Ascending aorta (tissue), 2 donors: ENCODE data around the gene PCGF6. TPM values are rescaled to one million over a fixed set of nuclear protein-coding genes. Genes with fewer than 3 reads are reported as not detected.

Experiments
- DNase-seq, 2 donors: peaks; one replicate each; pipeline ENCODE4 v3.0.0-alpha.2; 2019; ENCODE audit warnings: low spot score in 2 of 2
- H3K27ac ChIP-seq, 2 donors: fragments of 200-600 bp; sonication (generic); one replicate each; pipeline ENCODE4 v1.5.1; 2016 to 2017; ENCODE audit warnings: mild to moderate bottlenecking in 1 of 2
- H3K27me3 ChIP-seq: fragments of 200-600 bp; sonication (generic); one replicate; pipeline ENCODE4 v1.5.1; 2017
- H3K36me3 ChIP-seq, 2 donors: fragments of 200-600 bp; sonication (generic); one replicate each; pipeline ENCODE4 v1.5.1; 2016
- H3K4me1 ChIP-seq, 2 donors: fragments of 200-600 bp; sonication (generic); one replicate each; pipeline ENCODE4 v1.5.1; 2016 to 2017; ENCODE audit warnings: mild to moderate bottlenecking in 1 of 2
- H3K4me3 ChIP-seq, 2 donors: fragments of 200-600 bp; sonication (generic); one replicate each; pipeline ENCODE4 v1.5.1; 2016 to 2017; ENCODE audit warnings: mild to moderate bottlenecking in 1 of 2
- H3K9me3 ChIP-seq, 2 donors: fragments of 200-600 bp; sonication (generic); one replicate each; pipeline ENCODE4 v1.5.1; 2016
- CTCF ChIP-seq, 3 experiments: fragments of 200-600 bp in 2 of 3; fragments of 450-650 bp in 1 of 3; sonication (generic) in 2 of 3; IDR thresholded peaks; one replicate each; pipeline ENCODE4 v1.5.1; 2016 to 2019; ENCODE audit warnings: antibody characterized with exemption in 3 of 3, mild to moderate bottlenecking in 1 of 3, moderate library complexity in 1 of 3
- intact Hi-C: fragments of 100-400 bp; cut with DNase I; formaldehyde crosslinking; loops from one replicate; pipeline ENCODE4 v1.15.1; 2023
- total RNA-seq: library from RNA; depleted of rRNA; stranded (reverse); fragments of >200 nt; gene quantifications from one replicate; pipeline ENCODE4 v1.1.0, GENCODE V29; 2016

The PCGF6 gene
- total RNA-seq, 1 donor from 2014 or later: 9.7 TPM

- Histone ChIP-seq H3K4me3 (no peak overlapping the region), H3K36me3 (no peaks in the 10 kb centered on the region), H3K27me3 (peaks cover 7% of the 10 kb centered on the region), H3K9me3 (no peaks in the 10 kb centered on the region), H3K27ac (no peak overlapping the region), H3K4me1 (no peaks in the 10 kb centered on the region)
- TF ChIP-seq CTCF (IDR thresholded peaks at IDR 0.05): no peak
- DNase-seq: no peak
- intact Hi-C loops: no loop called here
Measured at GRCh38 chr10:103282961-103283360, 68.0 kb downstream of the PCGF6 start.

- DNase-seq: no peak
- no peaks in the 10 kb centered on the region for H3K36me3 ChIP-seq
- peaks cover 19% of the 10 kb centered on the region for H3K27me3 ChIP-seq
- H3K4me1 ChIP-seq: peaks cover 6 to 7% of the 10 kb centered on the region in 2 donors
- H3K4me3 ChIP-seq: no peak overlapping the region
- TF ChIP-seq CTCF (IDR thresholded peaks at IDR 0.05): no peak
- intact Hi-C loops: no loop called here
- no peak overlapping the region for H3K27ac ChIP-seq
- no peaks in the 10 kb centered on the region for H3K9me3 ChIP-seq
Measured at GRCh38 chr10:103281753-103282152, 69.2 kb downstream of the PCGF6 start.

- H3K4me1 ChIP-seq: peaks cover 6 to 7% of the 10 kb centered on the region in 2 donors
- no peak overlapping the region for H3K27ac ChIP-seq
- intact Hi-C loops: no loop called here
- no peak for TF ChIP-seq CTCF (IDR thresholded peaks at IDR 0.05)
- no peaks in the 10 kb centered on the region for H3K9me3 ChIP-seq
- H3K4me3 ChIP-seq: no peak overlapping the region
- no peaks in the 10 kb centered on the region for H3K36me3 ChIP-seq
- DNase-seq: no peak
- H3K27me3 ChIP-seq: peaks cover 20% of the 10 kb centered on the region
Measured at GRCh38 chr10:103280506-103280905, 70.4 kb downstream of the PCGF6 start.

- Histone ChIP-seq H3K4me3 (no peak overlapping the region), H3K9me3 (no peaks in the 10 kb centered on the region), H3K27ac (no peak overlapping the region), H3K4me1 (peaks cover 6 to 7% of the 10 kb centered on the region in 2 donors), H3K27me3 (peaks cover 20% of the 10 kb centered on the region), H3K36me3 (no peaks in the 10 kb centered on the region)
- DNase-seq: no peak
- TF ChIP-seq CTCF (IDR thresholded peaks at IDR 0.05): no peak
- intact Hi-C loops: no loop called here
Measured at GRCh38 chr10:103280031-103280430, 70.9 kb downstream of the PCGF6 start.

GRCh38 chr10:103278862-103279298 is 72.1 kb downstream of the PCGF6 start:
- H3K27ac ChIP-seq: no peak overlapping the region
- DNase-seq: no peak
- H3K27me3 ChIP-seq: peaks cover 20% of the 10 kb centered on the region
- no peak overlapping the region for H3K4me3 ChIP-seq
- no peaks in the 10 kb centered on the region for H3K36me3 ChIP-seq
- no peak for TF ChIP-seq CTCF (IDR thresholded peaks at IDR 0.05)
- intact Hi-C loops: no loop called here
- H3K9me3 ChIP-seq: no peaks in the 10 kb centered on the region
- H3K4me1 ChIP-seq: peaks cover 7% of the 10 kb centered on the region in 2 donors

GRCh38 chr10:103278537-103278823 is 72.5 kb downstream of the PCGF6 start:
- no peaks in the 10 kb centered on the region for H3K36me3 ChIP-seq
- no peaks in the 10 kb centered on the region for H3K9me3 ChIP-seq
- intact Hi-C loops: no loop called here
- peaks cover 7 to 11% of the 10 kb centered on the region in 2 donors for H3K4me1 ChIP-seq
- no peak for TF ChIP-seq CTCF (IDR thresholded peaks at IDR 0.05)
- no peak for DNase-seq
- no peak overlapping the region for H3K4me3 ChIP-seq
- H3K27ac ChIP-seq: no peak overlapping the region
- H3K27me3 ChIP-seq: peaks cover 20% of the 10 kb centered on the region
